Kidney tubule cell (primary cell): ENCODE measurements around the gene ODF2.
"Not testable (repeated sequence)": the region's sequence is repeated elsewhere in the genome, so short reads cannot be mapped to it uniquely, and the experiment has no call there.

Experiments
- DNase-seq: peaks from one replicate; pipeline ENCODE4 v3.0.0-alpha.2; 2018; ENCODE audit warnings: low spot score

ODF2 gene

GRCh38 chr9:128484686-128485413 is 29.0 kb downstream of the ODF2 start:
- DNase-seq = no peak

- no peak for DNase-seq
Measured at GRCh38 chr9:128485414-128485855, 29.6 kb downstream of the ODF2 start.

DNA sequence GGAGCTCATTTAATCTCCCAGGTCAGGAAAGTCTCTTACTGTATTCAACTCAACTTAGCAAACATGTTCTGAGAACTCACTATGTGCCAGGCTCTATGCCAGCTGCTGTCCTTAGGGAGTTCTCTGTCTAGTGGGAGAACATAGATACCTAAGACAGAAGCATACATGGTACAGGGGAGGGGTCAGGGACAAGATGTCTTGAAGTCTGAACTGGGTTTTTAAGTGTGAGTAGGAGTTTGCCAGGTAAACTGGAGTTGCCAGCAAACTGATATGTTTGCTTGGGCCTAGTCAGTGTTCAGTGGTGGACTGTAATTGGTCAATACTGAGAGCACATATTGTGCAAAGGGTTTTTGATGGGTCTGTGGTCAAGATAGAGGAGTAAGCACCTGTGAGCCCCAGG is 30.4 kb downstream of the ODF2 start:
- no peak for DNase-seq

DNA sequence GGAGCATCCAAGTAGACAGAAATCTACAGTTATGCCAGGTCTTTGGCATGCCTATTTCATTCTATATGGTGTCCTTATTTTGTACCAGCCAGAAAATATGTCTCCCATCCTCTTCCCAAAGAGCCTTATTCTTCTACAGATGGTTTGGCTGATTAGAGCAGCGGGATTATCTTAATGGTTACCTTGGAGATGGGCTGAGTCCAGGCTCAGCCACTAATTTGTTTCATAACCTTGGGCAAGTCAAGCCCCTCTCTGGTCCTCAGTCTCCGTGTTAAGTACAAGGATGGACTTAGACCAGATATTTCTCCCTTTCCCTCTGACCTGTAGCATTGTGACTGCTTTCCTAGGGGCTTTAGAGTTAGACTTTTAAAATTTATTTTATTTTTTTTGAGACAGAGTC is 37.6 kb downstream of the ODF2 start:
- no peak for DNase-seq

DNA sequence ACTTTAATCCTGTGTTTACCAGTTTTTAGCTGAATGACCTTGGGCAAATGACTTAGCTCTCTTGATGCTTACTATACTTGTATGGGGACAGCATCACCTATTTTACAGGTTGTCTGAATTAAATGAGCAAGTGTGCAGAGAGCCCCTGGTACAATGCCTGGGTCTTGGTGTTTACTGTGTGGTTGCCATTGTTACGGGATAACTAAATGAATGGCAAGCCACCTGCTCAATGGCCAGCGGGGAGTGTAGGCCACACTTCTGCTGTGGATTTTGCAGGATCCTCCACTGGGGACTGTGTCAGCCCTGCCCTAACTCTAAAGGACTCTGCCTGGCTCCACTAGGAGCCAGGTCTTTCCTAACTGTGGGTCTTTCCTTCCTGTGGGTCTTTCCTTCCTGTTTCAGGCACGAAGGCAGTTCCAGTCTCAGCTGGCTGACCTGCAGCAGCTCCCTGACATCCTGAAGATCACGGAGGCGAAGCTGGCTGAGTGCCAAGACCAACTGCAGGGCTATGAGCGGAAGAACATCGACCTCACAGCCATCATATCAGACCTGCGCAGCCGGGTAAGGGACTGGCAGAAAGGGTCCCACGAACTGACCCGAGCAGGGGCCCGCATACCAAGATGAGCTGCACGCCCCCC is 38.4 kb downstream of the ODF2 start:
- peak; percentile 80 for DNase-seq

- DNase-seq = no peak
Measured at GRCh38 chr9:128494746-128495129, 38.9 kb downstream of the ODF2 start.

GRCh38 chr9:128495296-128495695 is 39.5 kb downstream of the ODF2 start:
- DNase-seq = no peak

DNA sequence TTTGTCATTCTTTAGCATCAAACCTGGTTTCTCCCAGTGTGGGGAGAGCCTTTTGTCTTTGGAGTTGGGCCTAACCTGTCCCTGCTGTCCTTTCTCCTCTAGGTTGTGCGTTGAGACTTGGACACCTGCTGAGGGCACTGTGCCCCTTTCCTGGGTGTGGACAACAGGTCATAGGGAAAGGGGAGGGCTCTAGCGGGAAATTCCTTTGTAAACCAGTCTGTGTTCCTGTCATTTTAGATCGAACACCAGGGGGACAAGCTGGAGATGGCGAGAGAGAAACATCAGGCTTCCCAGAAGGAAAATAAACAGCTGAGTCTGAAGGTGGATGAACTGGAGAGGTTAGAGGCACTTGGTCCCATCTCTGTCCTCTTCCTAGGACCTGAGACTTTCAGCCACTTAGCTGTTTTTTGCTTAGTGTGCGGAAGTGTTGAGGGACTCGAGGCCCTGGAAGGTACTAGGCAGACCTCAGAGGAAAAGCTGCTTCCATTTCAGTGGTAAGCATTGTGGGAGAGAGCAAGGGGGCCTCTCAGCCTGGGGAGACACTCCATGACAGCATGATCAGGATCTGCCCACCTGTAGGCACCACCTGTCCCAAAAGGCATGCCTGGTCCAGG is 40.1 kb downstream of the ODF2 start:
- DNase-seq = no peak

GRCh38 chr9:128497824-128498610 is 42.2 kb downstream of the ODF2 start:
- DNase-seq = no peak

DNA sequence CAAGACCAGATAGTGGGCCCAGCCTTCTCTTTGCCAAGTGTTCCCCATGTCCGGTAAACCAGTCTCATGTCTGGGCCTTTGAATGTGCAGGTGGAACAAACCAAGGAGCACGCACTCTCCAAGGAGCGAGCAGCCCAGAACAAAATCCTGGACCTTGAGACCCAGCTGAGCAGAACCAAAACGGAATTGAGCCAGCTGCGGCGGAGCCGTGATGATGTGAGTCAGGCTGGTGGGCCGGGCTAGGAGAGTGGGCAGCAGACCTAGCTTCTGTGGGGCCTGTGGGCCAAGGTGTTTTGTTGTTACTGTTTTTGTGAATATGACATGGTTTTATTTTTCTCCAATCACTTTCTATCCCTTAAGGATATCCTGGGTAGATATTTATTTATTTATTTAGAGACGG is 43.1 kb downstream of the ODF2 start:
- DNase-seq = no peak

DNA sequence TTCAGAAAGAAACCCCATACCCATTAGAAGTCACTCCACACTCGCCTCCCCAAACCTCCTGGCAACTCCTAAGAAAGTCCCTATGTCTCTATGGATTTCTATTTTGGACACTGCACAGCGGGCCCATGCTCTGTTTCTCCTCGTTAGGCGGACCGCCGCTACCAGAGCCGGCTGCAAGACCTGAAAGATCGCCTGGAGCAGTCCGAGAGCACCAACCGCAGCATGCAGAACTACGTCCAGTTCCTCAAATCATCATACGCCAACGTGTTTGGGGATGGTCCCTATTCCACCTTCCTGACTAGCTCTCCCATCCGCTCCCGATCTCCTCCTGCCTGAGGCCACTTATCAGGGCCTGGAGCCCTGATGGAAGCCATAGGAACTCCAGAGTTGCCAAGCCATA is 44.1 kb downstream of the ODF2 start:
- DNase-seq = no peak

GRCh38 chr9:128503415-128503825 is 47.6 kb downstream of the ODF2 start:
- DNase-seq = not testable (repeated sequence)

DNA sequence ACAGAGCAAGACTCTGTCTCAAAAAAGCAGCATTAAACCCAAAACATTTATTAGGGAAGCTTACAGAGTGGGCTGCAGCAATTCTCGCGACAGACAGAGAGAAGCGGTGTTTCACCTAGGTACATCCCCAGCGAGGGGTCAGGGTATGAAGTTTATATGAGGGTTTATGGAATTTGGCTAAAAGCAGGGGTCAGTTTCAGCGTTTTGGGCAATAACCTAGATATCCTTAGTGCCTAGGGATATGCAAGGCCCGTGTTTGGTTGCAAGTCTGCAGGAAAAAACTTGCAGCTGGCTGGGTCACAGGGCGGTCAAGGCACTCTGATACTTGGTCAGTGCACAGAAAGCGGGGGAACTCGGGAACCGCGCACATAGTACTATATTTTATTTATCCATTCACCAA is 48.1 kb downstream of the ODF2 start:
- no peak for DNase-seq

DNA sequence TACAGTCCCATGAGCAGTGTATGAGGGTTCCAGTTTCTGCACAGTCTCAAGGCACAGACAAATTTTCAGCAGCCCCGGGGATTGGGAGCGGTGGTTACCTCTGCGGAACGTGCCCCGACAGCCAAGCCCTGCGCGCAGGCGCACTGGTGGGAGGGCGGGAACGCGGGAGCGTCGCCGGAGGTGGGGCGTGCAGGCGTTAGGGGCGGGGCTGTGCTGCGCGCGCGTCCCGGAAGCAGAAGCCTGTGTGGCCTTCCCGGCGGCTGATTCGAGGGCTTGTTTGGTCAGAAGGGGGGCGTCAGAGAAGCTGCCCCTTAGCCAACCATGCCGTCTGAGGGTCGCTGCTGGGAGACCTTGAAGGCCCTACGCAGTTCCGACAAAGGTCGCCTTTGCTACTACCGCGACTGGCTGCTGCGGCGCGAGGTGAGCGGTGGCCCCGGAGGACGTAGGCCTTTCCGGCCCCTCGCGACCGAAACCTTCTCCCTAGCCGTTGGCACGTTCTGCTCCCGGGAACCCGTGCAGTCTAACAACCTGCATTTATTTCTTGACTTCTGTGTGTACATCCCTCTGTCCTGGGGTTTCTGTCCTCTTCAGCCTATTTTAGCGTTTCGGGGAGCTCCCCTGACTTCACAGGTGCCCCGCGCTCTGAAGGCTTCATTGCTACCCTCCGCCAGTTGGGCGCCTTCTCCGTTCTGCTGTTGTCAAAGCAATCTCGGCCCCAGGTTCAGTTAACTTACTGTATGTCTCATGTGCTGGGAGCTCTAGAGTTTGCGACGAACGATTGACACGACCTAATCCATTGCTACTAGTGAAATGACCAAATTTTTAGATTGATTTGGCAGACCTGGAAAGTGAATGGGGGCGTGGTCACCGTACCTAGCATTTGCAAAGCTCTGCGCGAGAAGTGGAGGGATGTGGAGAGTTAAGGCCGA is 48.9 kb downstream of the ODF2 start, which contains the start of gene GLE1:
Gene GLE1, plus strand, starts transcription at position 235 of the 929 bp plus-strand sequence. Its CDS starts 87 bp downstream, at position 322.
- DNase-seq = peak; percentile 93

DNA sequence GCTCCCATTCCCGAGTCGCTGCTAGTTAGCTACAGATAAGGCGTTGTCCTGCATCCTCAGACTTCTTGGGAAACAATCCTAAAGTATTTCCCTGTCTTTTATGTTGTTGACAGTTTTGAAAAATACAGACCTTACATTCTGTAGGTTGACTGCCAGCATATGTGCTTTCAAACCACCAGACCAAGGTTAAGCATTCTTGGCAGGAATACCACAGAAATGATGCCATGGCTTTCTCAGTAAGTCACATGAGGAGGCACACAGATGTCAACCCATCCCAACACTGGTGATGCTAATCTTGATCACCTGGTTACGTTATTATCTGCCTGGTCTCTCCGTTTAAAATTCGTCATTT is 49.6 kb downstream of the ODF2 start:
- DNase-seq = peak; percentile 49

DNA sequence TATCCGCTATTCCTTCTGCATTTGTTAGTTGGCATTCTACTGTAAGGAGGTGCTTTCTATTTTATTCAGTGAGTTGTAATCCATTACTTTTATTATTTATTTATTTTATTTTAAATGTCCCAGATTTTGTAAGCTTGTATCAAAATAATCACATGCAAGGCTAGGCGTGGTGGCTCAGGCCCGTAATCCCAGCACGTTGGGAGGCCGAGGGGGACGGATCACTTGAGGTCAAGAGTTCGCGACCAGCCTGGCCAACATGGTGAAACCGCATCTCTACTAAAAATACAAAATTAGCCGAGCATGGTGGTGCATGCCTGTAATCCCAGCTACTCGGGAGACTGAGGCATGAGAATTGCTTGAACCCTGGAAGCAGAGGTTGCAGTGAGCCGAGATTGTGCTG is 50.1 kb downstream of the ODF2 start:
- not testable (repeated sequence) for DNase-seq

DNA sequence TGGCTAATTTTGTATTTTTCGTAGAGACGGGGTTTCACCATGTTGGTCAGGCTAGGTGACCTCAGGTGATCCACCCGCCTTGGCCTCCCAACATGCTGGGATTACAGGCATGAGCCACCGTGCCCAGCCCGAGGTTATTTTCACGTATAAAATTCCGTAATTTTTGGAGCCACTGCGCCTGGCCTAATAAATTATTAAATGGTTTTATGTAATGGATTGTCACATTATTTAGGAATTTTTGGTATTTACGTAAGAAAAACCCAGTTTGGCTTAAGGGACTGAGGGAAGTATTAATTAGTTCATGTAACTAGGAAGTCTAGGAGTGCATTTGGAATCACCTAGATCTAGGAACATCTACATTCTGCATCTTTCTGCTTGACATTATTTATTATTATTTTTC is 57.0 kb downstream of the ODF2 start:
- no peak for DNase-seq

GRCh38 chr9:128521956-128522355 is 66.2 kb downstream of the ODF2 start:
- DNase-seq = no peak

GRCh38 chr9:128523199-128523925 is 67.6 kb downstream of the ODF2 start:
- peak; percentile 49 for DNase-seq

DNA sequence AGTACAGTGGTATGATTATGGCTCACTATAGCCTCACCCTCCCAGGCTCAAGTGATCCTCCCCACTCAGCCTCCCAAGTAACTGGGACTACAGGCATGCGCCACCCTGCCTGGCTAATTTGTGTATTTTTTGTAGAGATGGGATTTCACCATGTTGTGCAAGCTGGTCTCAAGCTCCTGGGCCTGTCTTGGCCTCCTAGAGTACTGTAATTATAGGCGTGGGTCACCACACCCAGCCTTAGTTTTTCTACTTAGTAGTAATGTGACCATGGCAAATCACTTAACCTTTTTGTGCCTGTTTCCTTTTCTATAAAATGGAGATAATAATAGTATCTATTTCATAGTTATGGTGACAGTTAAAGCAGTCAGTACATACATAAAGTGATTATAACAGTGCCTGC is 70.9 kb downstream of the ODF2 start:
- DNase-seq = no peak
